GM12878 (cell line): ENCODE results near the gene EPB42. TPM values are rescaled to one million over a fixed set of nuclear protein-coding genes. Genes with fewer than 3 reads are reported as not detected.

Source experiments
- ATAC-seq: fragments of 200-7000 bp; cut with Tn5 transposase; 3 replicates; pipeline ENCODE4 v1.9.1; 2020; ENCODE audit warnings: mild to moderate bottlenecking, moderate library complexity
- BruUV-seq: library from RNA; stranded (reverse); fragments of 400-500 nt; replicated peaks from 2 replicates; lab custom pipeline; 2021; lab: Mats Ljungman, UMichigan
- CTCF ChIA-PET: fragments of 300-600 bp; sonication (Branson Sonifier 250); formaldehyde crosslinking; extraction: SDS; loops from one replicate; lab custom pipeline; 2021; ENCODE audit warnings: inconsistent platforms; lab: Yijun Ruan, JAX
- POLR2A ChIA-PET: fragments of 350-600 bp; formaldehyde crosslinking; extraction: SDS; loops from one replicate; lab custom pipeline; 2021; ENCODE audit warnings: inconsistent platforms; lab: Charles Lee
- RAD21 ChIA-PET: fragments of 300-600 bp; sonication (Branson Sonifier 250); formaldehyde crosslinking; loops from one replicate; lab custom pipeline; 2023; ENCODE audit warnings: antibody characterized with exemption; ENCODE audit not compliant: unreplicated experiment; lab: Charles Lee
- SMC1A ChIA-PET: fragments of 300-600 bp; sonication (Branson Sonifier 250); formaldehyde crosslinking; loops from one replicate; lab custom pipeline; 2023; ENCODE audit not compliant: unreplicated experiment, uncharacterized antibody; lab: Charles Lee
- DNase-seq: peaks from one replicate; pipeline ENCODE4 v3.0.0-alpha.2; 2011; ENCODE audit warnings: low read depth, low spot score
- FAIRE-seq: peaks from 3 replicates; lab custom pipeline; 2011; peaks lifted over from hg19 to GRCh38; lab: Jason Lieb, UNC
- H2AFZ ChIP-seq: 2 replicates; pipeline ENCODE4 v1.6.0; 2011; ENCODE audit warnings: low read depth, low read length, control low read depth; ENCODE audit not compliant: control insufficient read depth
- H3K27ac ChIP-seq: 2 replicates; pipeline ENCODE4 v1.5.1; 2011; ENCODE audit warnings: control low read depth; ENCODE audit not compliant: control insufficient read depth, insufficient read depth
- H3K27me3 ChIP-seq, 2 experiments: replicated peaks in 1 of 2; 2 replicates each; pipeline versions ENCODE4 v1.6.0 to v1.6.1; 2011; ENCODE audit warnings: low read length in 1 of 2; ENCODE audit not compliant: control insufficient read depth in 2 of 2, insufficient read depth in 2 of 2
- H3K36me3 ChIP-seq, 2 experiments: 2 replicates each; pipeline ENCODE4 v1.5.1; 2011; ENCODE audit warnings: low read length in 1 of 2; ENCODE audit not compliant: control insufficient read depth in 2 of 2, insufficient read depth in 2 of 2
- H3K4me1 ChIP-seq: 2 replicates; pipeline ENCODE4 v1.6.1; 2011; ENCODE audit warnings: mild to moderate bottlenecking, low read length, moderate library complexity, mixed read lengths; ENCODE audit not compliant: control insufficient read depth, insufficient read depth
- H3K4me2 ChIP-seq: 2 replicates; pipeline ENCODE4 v1.6.0; 2011; ENCODE audit warnings: control low read depth; ENCODE audit not compliant: control insufficient read depth, insufficient read depth
- H3K4me3 ChIP-seq: fragments of 200-600 bp; sonication (generic); 2 replicates; pipeline ENCODE4 v1.5.1; 2016
- H3K79me2 ChIP-seq: 2 replicates; pipeline ENCODE4 v1.6.0; 2011; ENCODE audit warnings: low read length; ENCODE audit not compliant: control insufficient read depth, insufficient read depth
- H3K9ac ChIP-seq: 2 replicates; pipeline ENCODE4 v1.8.0; 2011; ENCODE audit warnings: low read length, control low read depth, mixed read lengths; ENCODE audit not compliant: control insufficient read depth, insufficient read depth
- H3K9me3 ChIP-seq: replicated peaks from 3 replicates; pipeline ENCODE4 v1.5.1; 2011; ENCODE audit warnings: mild to moderate bottlenecking, low read length; ENCODE audit not compliant: control insufficient read depth, insufficient read depth
- H4K20me1 ChIP-seq: 2 replicates; pipeline ENCODE4 v1.6.0; 2011; ENCODE audit not compliant: control insufficient read depth, insufficient read depth
- CREM ChIP-seq: IDR thresholded peaks from 2 replicates; pipeline ENCODE4 v1.6.1; 2014; ENCODE audit warnings: antibody characterized with exemption, low read depth
- GATAD2B ChIP-seq: fragments of 450-650 bp; conservative IDR thresholded peaks from 2 replicates; pipeline ENCODE4 v1.6.1; 2017; ENCODE audit warnings: low read depth, mild to moderate bottlenecking, moderate library complexity
- HDAC2 ChIP-seq: fragments of 200-600 bp; sonication (generic); IDR thresholded peaks from 2 replicates; pipeline ENCODE4 v1.6.1; 2017
- KAT2A ChIP-seq: conservative IDR thresholded peaks from 2 replicates; pipeline ENCODE4 v1.6.1; 2011; ENCODE audit warnings: low read depth, low read length; ENCODE audit not compliant: control insufficient read depth
- NBN ChIP-seq: fragments of 450-650 bp; IDR thresholded peaks from 2 replicates; pipeline ENCODE4 v1.6.1; 2016
- RAD51 ChIP-seq: fragments of 450-650 bp; IDR thresholded peaks from 2 replicates; pipeline ENCODE4 v1.6.1; 2016; ENCODE audit warnings: moderate library complexity, mild to moderate bottlenecking, inconsistent platforms
- STAT3 ChIP-seq: IDR thresholded peaks from 2 replicates; pipeline ENCODE4 v1.6.1; 2011; ENCODE audit warnings: low read depth, low read length, improper control_type of control experiment
- whole genome bisulfite sequencing: methylation state at CpG from one replicate; pipeline ENCODE4 v1.1.6; 2016; ENCODE audit warnings: low lambda C conversion rate; ENCODE audit not compliant: insufficient replicate concordance, insufficient coverage; ENCODE audit errors: missing lambda C conversion rate; 5-methylcytosine and 5-hydroxymethylcytosine counted together
- in situ Hi-C: fragments of 300-500 bp; cut with MboI; formaldehyde crosslinking; loops from 9 replicates; pipeline ENCODE4 v1.14.3; 2018; ENCODE audit warnings: mixed read lengths
- intact Hi-C: fragments of 100-400 bp; cut with micrococcal nuclease; formaldehyde crosslinking; loops from one replicate; pipeline ENCODE4 v1.14.2; 2022; ENCODE audit not compliant: unreplicated experiment
- polyA plus RNA-seq, 11 experiments: library from polyadenylated mRNA; depleted of rRNA in 4 of 11; unstranded in 6 of 11; stranded (reverse) in 5 of 11; fragments of >200 nt; fragmentation: Nextera tagmentation in 4 of 11; fragmentation: Illumina TruSeq in 1 of 11; extraction: Ambion mirVana in 4 of 11; extraction: Trizol in 1 of 11; gene quantifications; 1 replicate in 1 of 11; 2 replicates in 10 of 11; pipeline versions ENCODE4 v1.2.1 to v1.2.3, GENCODE V29; 2011 to 2016; ENCODE audit warnings: inconsistent platforms in 2 of 11, missing spikeins in 2 of 11, low read depth in 1 of 11
- total RNA-seq, 4 experiments: library from RNA; depleted of rRNA in 3 of 4; stranded (reverse); fragments of >200 nt in 3 of 4; fragmentation: Illumina TruSeq in 1 of 4; extraction: Trizol in 1 of 4; gene quantifications; 2 replicates each; pipeline versions ENCODE4 v1.2.1 to v1.2.3, GENCODE V29; 2013 to 2021
- TF ChIP-seq, protein P1 (sequence below): fragments of 450-650 bp; IDR thresholded peaks from 2 replicates; pipeline ENCODE4 v1.6.1; 2016; ENCODE audit warnings: mild to moderate bottlenecking
- TF ChIP-seq, protein P2 (sequence below): IDR thresholded peaks from 2 replicates; pipeline ENCODE4 v1.6.1; 2012; ENCODE audit warnings: mild to moderate bottlenecking, low read depth, low read length
- TF ChIP-seq, protein P3 (sequence below): fragments of 450-650 bp; formaldehyde crosslinking; IDR thresholded peaks from 2 replicates; pipeline ENCODE4 v1.4.0; 2022; ENCODE audit warnings: mild to moderate bottlenecking, moderate library complexity
- TF ChIP-seq, protein P4 (sequence below): fragments of 450-650 bp; IDR thresholded peaks from 2 replicates; pipeline ENCODE4 v1.6.1; 2016; ENCODE audit warnings: mild to moderate bottlenecking

The EPB42 gene
- total and polyA plus RNA-seq, 10 of the 15 experiments (the other 5 are each of a cell fraction or from before 2014, with no cell fraction given), result not detected

DNA sequence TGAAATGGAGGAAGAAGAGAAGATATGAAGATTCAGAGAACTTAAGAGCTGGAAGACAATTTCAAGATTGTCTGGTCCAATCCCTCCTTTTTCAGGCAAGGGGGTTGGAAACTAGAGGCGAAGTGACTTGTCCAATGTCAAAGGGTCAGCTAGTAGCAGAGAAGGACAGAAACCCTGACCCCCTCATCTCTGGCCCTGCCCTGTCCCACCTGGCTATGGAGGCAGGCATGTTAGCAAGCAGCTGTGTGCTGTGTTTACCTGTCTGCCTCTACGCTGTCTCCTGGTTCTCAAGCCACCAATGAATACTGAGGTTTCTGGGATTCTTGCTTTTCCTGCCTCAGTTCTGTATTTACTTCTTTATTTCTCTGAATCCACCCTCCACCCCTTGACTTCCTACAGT is 45.6 kb upstream of the EPB42 start:
- no peaks in the 10 kb centered on the region for H3K9me3 ChIP-seq
- DNase-seq (no peak), ATAC-seq (no peak), FAIRE-seq (no peak)
- in situ Hi-C loops, result no loop called here
- ChIA-PET SMC1A (interaction anchor here (1.0 to 8.8 kb wide), 7 partner anchors 13 to 74 kb away, joined by 3 to 311 read pairs (median 6); no protein-coding TSS in a partner anchor), RAD21 (interaction anchor here (1.0 to 11.4 kb wide), 7 partner anchors 14 to 38 kb away, joined by 3 to 255 read pairs (median 5); no protein-coding TSS in a partner anchor), POLR2A (interaction anchor here (0.8 to 2.1 kb wide), 3 partner anchors 12 to 63 kb away, joined by 3 to 8 read pairs (median 5); no protein-coding TSS in a partner anchor), CTCF (interaction anchor here (0.8 to 21.1 kb wide), 10 partner anchors 8 to 76 kb away, joined by 3 to 518 read pairs (median 6); partner anchors contain the start of gene EPB42)
- no peak overlapping the region for H3K4me3 ChIP-seq
- BruUV-seq, result no TSS peak
- H3K79me2 ChIP-seq, result no peaks in the 10 kb centered on the region
- H3K27me3 ChIP-seq, result no peaks in the 10 kb centered on the region
- H2AFZ ChIP-seq, result no peak overlapping the region
- no peak overlapping the region for H3K4me2 ChIP-seq
- H3K36me3 ChIP-seq, result no peaks in the 10 kb centered on the region
- no peaks in the 10 kb centered on the region for H4K20me1 ChIP-seq
- no peak for TF ChIP-seq GATAD2B
- no peak for TF ChIP-seq NBN
- TF ChIP-seq HDAC2, result no peak
- TF ChIP-seq, protein P1, sequence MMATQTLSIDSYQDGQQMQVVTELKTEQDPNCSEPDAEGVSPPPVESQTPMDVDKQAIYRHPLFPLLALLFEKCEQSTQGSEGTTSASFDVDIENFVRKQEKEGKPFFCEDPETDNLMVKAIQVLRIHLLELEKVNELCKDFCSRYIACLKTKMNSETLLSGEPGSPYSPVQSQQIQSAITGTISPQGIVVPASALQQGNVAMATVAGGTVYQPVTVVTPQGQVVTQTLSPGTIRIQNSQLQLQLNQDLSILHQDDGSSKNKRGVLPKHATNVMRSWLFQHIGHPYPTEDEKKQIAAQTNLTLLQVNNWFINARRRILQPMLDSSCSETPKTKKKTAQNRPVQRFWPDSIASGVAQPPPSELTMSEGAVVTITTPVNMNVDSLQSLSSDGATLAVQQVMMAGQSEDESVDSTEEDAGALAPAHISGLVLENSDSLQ, result no peak
- no peak for TF ChIP-seq RAD51
- TF ChIP-seq, protein P2, sequence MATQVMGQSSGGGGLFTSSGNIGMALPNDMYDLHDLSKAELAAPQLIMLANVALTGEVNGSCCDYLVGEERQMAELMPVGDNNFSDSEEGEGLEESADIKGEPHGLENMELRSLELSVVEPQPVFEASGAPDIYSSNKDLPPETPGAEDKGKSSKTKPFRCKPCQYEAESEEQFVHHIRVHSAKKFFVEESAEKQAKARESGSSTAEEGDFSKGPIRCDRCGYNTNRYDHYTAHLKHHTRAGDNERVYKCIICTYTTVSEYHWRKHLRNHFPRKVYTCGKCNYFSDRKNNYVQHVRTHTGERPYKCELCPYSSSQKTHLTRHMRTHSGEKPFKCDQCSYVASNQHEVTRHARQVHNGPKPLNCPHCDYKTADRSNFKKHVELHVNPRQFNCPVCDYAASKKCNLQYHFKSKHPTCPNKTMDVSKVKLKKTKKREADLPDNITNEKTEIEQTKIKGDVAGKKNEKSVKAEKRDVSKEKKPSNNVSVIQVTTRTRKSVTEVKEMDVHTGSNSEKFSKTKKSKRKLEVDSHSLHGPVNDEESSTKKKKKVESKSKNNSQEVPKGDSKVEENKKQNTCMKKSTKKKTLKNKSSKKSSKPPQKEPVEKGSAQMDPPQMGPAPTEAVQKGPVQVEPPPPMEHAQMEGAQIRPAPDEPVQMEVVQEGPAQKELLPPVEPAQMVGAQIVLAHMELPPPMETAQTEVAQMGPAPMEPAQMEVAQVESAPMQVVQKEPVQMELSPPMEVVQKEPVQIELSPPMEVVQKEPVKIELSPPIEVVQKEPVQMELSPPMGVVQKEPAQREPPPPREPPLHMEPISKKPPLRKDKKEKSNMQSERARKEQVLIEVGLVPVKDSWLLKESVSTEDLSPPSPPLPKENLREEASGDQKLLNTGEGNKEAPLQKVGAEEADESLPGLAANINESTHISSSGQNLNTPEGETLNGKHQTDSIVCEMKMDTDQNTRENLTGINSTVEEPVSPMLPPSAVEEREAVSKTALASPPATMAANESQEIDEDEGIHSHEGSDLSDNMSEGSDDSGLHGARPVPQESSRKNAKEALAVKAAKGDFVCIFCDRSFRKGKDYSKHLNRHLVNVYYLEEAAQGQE, result no peak
- TF ChIP-seq, protein P3, sequence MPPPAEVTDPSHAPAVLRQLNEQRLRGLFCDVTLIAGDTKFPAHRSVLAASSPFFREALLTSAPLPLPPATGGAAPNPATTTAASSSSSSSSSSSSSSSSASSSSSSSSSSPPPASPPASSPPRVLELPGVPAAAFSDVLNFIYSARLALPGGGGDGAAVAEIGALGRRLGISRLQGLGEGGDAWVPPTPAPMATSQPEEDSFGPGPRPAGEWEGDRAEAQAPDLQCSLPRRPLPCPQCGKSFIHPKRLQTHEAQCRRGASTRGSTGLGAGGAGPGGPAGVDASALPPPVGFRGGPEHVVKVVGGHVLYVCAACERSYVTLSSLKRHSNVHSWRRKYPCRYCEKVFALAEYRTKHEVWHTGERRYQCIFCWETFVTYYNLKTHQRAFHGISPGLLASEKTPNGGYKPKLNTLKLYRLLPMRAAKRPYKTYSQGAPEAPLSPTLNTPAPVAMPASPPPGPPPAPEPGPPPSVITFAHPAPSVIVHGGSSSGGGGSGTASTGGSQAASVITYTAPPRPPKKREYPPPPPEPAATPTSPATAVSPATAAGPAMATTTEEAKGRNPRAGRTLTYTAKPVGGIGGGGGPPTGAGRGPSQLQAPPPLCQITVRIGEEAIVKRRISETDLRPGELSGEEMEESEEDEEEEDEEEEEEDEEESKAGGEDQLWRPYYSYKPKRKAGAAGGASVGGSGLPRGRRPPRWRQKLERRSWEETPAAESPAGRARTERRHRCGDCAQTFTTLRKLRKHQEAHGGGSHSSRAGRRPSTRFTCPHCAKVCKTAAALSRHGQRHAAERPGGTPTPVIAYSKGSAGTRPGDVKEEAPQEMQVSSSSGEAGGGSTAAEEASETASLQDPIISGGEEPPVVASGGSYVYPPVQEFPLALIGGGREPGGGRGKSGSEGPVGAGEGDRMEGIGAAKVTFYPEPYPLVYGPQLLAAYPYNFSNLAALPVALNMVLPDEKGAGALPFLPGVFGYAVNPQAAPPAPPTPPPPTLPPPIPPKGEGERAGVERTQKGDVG, result no peak
- no peak for TF ChIP-seq KAT2A
- TF ChIP-seq, protein P4, sequence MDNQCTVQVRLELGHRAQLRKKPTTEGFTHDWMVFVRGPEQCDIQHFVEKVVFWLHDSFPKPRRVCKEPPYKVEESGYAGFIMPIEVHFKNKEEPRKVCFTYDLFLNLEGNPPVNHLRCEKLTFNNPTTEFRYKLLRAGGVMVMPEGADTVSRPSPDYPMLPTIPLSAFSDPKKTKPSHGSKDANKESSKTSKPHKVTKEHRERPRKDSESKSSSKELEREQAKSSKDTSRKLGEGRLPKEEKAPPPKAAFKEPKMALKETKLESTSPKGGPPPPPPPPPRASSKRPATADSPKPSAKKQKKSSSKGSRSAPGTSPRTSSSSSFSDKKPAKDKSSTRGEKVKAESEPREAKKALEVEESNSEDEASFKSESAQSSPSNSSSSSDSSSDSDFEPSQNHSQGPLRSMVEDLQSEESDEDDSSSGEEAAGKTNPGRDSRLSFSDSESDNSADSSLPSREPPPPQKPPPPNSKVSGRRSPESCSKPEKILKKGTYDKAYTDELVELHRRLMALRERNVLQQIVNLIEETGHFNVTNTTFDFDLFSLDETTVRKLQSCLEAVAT, result no peak
- TF ChIP-seq CREM, result no peak
- no peak for TF ChIP-seq STAT3
- no peak overlapping the region for H3K27ac ChIP-seq
- intact Hi-C loops, result no loop called here
- 68% methylated on average over 2 of the region's 2 CpGs for WGBS
- H3K9ac ChIP-seq, result no peak overlapping the region
- H3K4me1 ChIP-seq, result no peaks in the 10 kb centered on the region
